GM21717 (cell line): ENCODE results near the gene RPL39.
"Not testable (repeated sequence)": the region's sequence is repeated elsewhere in the genome, so short reads cannot be mapped to it uniquely, and the experiment has no call there.

Experiments used
- ATAC-seq: cut with Tn5 transposase; IDR thresholded peaks from one replicate; pipeline ENCODE4 v1.9.1; 2021; ENCODE audit warnings: mild to moderate bottlenecking, moderate library complexity; ENCODE audit not compliant: unreplicated experiment

RPL39 gene

GRCh38 chrX:119763836-119764387 is 27.5 kb downstream of the RPL39 start:
- no peak for ATAC-seq

- no peak for ATAC-seq
Measured at GRCh38 chrX:119763181-119763580, 28.2 kb downstream of the RPL39 start.

- peak; percentile 34 for ATAC-seq
Measured at GRCh38 chrX:119762718-119763117, 28.7 kb downstream of the RPL39 start.

- ATAC-seq, result no peak
Measured at GRCh38 chrX:119760026-119760877, 31.2 kb downstream of the RPL39 start.

GRCh38 chrX:119759248-119759766 is 32.1 kb downstream of the RPL39 start:
- ATAC-seq, result no peak

GRCh38 chrX:119758731-119759247 is 32.6 kb downstream of the RPL39 start:
- no peak for ATAC-seq

GRCh38 chrX:119757979-119758730 is 33.3 kb downstream of the RPL39 start, which contains the start of gene SOWAHD:
SOWAHD (plus strand) TSS chrX:119758588; CDS start chrX:119758668, 80 bp downstream.
- ATAC-seq, result no peak

- no peak for ATAC-seq
Measured at GRCh38 chrX:119757646-119757978, 33.8 kb downstream of the RPL39 start.

- no peak for ATAC-seq
Measured at GRCh38 chrX:119756926-119757635, 34.3 kb downstream of the RPL39 start.

- peak; percentile 77 for ATAC-seq
Measured at GRCh38 chrX:119755981-119756533, 35.4 kb downstream of the RPL39 start.

GRCh38 chrX:119753639-119754257 is 37.7 kb downstream of the RPL39 start:
- ATAC-seq, result no peak

GRCh38 chrX:119753001-119753400 is 38.4 kb downstream of the RPL39 start:
- no peak for ATAC-seq

- ATAC-seq, result not testable (repeated sequence)
Measured at GRCh38 chrX:119750751-119751150, 40.7 kb downstream of the RPL39 start.

- ATAC-seq, result not testable (repeated sequence)
Measured at GRCh38 chrX:119750131-119750530, 41.3 kb downstream of the RPL39 start.

GRCh38 chrX:119745283-119745848 is 46.1 kb downstream of the RPL39 start:
- no peak for ATAC-seq

- no peak for ATAC-seq
Measured at GRCh38 chrX:119738742-119739141, 52.7 kb downstream of the RPL39 start.
